ENCODE data around the gene TMPRSS2.

TMPRSS2 gene

GRCh38 chr21:41449613-41450012 lies 58.3 kb downstream of the TMPRSS2 start:
- DNase-seq (ENCODE audit: low spot score), result no peak

DNA sequence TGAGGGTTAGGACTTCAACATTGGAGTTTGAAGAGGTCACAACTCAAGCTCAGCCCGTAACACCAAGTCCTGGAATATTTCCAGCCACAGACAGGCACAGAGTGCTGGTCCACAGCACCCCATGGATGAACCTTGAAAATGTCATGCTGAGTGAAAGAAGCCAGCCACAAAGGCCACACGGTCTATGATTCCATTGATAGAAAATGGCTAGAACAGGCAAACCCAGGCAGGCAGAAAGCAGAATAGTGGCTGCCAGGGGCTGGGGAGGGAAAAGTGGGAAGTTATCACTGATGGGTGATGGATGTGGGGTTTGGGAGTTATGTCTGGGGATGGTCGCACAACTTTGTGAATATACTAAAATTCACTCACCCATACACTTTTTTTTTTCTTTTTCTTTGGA lies 60.6 kb downstream of the TMPRSS2 start:
- DNase-seq (ENCODE audit: low spot score), result no peak

GRCh38 chr21:41446586-41446985 lies 61.4 kb downstream of the TMPRSS2 start:
- DNase-seq (ENCODE audit: low spot score), result no peak

DNA sequence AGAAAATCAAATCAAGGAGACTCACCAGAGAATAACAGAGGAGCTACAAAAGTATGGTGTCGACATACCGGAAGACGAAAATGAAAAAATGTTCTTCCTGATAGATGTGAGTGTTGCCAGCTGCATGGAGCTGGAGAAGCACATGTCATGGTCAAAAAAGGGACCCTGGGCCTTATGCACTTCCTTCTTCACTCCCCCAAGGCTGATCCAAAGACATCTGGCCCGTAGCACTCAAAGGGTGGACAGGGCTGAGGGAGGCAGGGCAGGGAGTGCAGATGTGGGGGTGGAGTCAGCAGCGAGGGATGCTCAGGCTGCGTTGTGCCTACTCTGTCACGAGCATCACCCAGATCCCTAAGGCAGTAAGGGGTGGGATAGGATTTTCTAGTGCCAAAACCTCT lies 62.5 kb downstream of the TMPRSS2 start:
- no peak for DNase-seq (ENCODE audit: low spot score)

- no peak for DNase-seq (ENCODE audit: low spot score)
Observed at GRCh38 chr21:41444703-41445464, 63.1 kb downstream of the TMPRSS2 start.

- DNase-seq (ENCODE audit: low spot score), result no peak
Observed at GRCh38 chr21:41443562-41443961, 64.4 kb downstream of the TMPRSS2 start.

DNA sequence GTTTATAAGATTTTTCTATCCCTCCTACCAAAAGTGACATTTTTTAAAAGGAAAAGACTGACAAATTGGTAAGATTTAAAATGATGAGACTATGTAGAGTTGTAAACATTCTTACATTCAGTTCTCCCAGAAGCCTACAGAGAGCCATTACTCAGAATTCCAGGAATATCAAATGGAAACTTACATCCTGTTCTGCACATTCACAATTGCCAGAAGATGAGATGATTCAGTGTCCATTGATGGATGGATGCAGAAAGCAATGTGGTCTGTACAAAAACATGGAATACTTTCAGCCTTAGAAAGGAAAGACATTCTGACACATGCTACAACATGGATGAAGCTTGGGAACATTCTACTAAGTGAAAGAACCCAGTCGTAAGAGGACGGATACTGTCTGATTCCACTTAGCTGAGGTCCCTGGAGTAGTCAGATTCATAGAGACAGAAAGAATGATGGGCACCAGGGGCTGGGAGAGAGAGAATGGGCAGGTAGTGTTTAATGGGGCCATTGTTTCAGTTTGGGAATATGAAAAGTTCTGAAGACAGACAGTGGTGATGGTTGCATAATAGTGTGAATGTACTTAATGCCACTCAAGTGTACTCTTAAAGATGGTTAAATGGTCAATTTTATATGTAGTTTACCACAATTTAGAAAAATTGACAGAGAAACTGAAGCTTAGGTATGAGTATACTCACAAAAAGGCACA lies 65.3 kb downstream of the TMPRSS2 start:
- DNase-seq (ENCODE audit: low spot score), result no peak

DNA sequence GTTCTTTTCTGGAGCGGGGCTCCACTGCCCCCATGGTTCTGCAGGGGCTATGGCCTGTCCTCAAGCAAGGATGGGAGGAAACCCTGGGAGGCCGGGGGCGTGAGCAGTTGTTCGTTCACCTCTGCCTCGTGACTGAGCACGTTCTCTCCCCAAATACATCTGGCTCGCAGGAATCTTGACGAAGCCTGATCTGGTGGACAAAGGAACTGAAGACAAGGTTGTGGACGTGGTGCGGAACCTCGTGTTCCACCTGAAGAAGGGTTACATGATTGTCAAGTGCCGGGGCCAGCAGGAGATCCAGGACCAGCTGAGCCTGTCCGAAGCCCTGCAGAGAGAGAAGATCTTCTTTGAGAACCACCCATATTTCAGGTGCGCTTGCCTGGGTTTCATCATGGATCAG lies 66.4 kb downstream of the TMPRSS2 start:
- DNase-seq (ENCODE audit: low spot score), result no peak

- DNase-seq (ENCODE audit: low spot score), result no peak
Observed at GRCh38 chr21:41439248-41439647, 68.7 kb downstream of the TMPRSS2 start.

DNA sequence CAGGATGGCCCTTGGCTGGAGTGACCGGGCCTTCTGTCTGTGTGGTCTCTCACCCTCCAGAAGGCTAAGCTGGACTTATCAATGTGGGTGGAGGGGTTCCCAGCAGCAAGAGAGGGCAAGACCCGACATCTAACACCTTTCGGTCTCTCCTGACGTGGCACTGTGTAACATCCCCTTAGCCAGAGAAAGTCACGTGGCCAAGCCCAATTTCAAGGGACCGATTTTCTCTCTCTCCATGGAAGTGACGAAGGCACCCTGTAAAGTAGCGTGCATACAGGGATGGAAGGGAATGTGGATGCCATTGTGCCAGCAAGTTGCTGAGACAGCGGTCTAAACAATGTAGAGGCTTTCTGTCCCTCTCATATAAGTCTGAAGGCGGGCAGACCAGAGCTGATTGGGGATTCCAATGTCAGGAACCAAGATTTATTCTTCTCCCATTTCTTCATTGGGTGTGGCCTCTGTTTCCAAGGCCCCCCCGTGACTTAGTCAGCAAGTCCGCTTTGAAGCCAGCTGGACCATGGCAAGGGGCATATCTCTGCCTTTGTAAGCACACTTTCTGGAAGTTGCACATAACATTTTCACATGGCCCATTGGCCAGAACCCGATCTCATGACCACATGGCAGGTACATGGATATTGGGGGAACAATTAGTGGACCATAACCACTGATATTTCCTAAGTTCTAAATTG lies 69.4 kb downstream of the TMPRSS2 start:
- DNase-seq (ENCODE audit: low spot score), result no peak

- DNase-seq (ENCODE audit: low spot score), result no peak
Observed at GRCh38 chr21:41437729-41438128, 70.2 kb downstream of the TMPRSS2 start.

DNA sequence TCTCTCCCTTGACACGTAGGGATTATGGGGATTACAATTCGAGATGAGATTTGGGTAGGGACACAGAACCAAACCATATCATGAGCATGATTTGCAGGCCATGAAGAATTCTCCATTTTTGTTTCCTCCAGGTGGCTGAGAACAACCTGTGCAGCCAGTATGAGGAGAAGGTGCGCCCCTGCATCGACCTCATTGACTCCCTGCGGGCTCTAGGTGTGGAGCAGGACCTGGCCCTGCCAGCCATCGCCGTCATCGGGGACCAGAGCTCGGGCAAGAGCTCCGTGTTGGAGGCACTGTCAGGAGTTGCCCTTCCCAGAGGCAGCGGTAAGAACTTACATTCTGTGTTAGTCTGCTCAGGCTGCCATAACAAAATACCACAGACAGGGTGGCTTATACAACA lies 72.3 kb downstream of the TMPRSS2 start:
- no peak for DNase-seq (ENCODE audit: low spot score)

- DNase-seq (ENCODE audit: low spot score), result no peak
Observed at GRCh38 chr21:41433566-41433965, 74.4 kb downstream of the TMPRSS2 start.

GRCh38 chr21:41432562-41433460 lies 75.1 kb downstream of the TMPRSS2 start:
- no peak for DNase-seq (ENCODE audit: low spot score)

- no peak for DNase-seq (ENCODE audit: low spot score)
Observed at GRCh38 chr21:41431788-41432548, 76.0 kb downstream of the TMPRSS2 start.

DNA sequence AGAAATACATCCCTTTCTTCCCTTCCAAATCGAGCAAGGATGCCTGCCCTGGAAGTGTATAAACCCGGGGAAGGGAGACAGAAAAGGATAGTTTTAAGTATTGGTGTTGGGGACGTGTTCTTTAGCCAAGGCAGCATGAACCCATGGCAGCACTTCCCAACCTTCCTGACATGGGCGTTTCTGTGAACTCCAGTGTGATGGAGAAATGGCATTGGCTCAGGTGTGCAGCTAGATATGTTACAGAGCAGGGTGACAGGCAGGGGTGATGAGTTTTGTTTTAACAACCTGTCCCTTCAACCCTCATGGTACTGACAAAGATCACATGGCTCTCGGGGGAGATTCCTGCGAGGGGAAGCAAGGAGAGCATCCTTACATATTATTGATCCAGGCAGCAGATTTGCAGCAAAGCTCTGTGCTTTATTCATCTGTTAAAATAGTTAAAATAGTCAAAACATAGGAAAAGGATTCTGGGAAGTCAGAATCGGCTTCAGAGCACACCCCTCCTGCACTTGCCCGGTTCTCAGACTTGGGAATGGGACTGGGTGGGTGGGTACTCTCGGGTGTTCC lies 78.0 kb downstream of the TMPRSS2 start:
- DNase-seq (ENCODE audit: low spot score), result no peak

- DNase-seq (ENCODE audit: low spot score), result no peak
Observed at GRCh38 chr21:41429305-41429704, 78.7 kb downstream of the TMPRSS2 start.

- no peak for DNase-seq (ENCODE audit: low spot score)
Observed at GRCh38 chr21:41428847-41429246, 79.1 kb downstream of the TMPRSS2 start.

- no peak for DNase-seq (ENCODE audit: low spot score)
Observed at GRCh38 chr21:41428311-41428710, 79.6 kb downstream of the TMPRSS2 start.

DNA sequence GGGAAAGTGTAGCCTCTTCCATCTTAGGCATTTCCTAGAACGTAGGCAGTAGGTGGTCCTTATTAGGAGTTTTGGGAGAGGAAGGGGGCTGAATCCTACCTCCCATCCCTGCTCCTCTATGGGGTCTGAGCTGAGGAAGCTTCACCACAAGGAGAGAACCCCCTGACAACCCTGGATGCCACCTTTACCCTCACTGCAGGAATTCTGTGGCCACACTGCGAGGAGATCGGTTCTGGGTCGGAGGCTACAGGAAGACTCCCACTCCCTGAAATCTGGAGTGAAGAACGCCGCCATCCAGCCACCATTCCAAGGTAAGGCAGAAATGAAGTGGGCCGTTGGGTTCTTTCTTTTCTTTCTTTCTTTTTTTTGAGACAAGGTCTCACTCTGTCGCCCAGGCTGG lies 80.4 kb downstream of the TMPRSS2 start:
- DNase-seq (ENCODE audit: low spot score), result no peak

Data from SK-N-DZ (cell line).